ENCODE measurements around the gene HIP1. TPM values are rescaled to one million over a fixed set of nuclear protein-coding genes. Genes with fewer than 3 reads are reported as not detected.

The HIP1 gene
- total RNA-seq, 1 experiment from 2014 or later, result 10.7 TPM

GRCh38 chr7:75663302-75663907 lies 75.3 kb downstream of the HIP1 start:
- no peaks in the 10 kb centered on the region for H3K36me3 Mint-ChIP-seq (ENCODE audit: insufficient read depth, unreplicated experiment)
- CTCF ChIA-PET, result no interaction called here
- no peak for TF ChIP-seq CTCF (IDR thresholded peaks at IDR 0.05; ENCODE audit: unreplicated experiment)
- intact Hi-C loops (cut with micrococcal nuclease; ENCODE audit: unreplicated experiment), result no loop called here
- no peak overlapping the region for H3K27ac Mint-ChIP-seq (ENCODE audit: unreplicated experiment)
- no peaks in the 10 kb centered on the region for H3K27me3 Mint-ChIP-seq (ENCODE audit: unreplicated experiment)
- H3K9me3 Mint-ChIP-seq (ENCODE audit: low read depth, unreplicated experiment), result no peaks in the 10 kb centered on the region
- BruUV-seq (replicated peaks), result no TSS peak
- no peaks in the 10 kb centered on the region for H3K4me1 Mint-ChIP-seq (ENCODE audit: low read depth, unreplicated experiment)
- no peak for DNase-seq
- H3K4me3 Mint-ChIP-seq (ENCODE audit: low read depth, unreplicated experiment), result no peak overlapping the region

- no peak for DNase-seq
- TF ChIP-seq CTCF (IDR thresholded peaks at IDR 0.05; ENCODE audit: unreplicated experiment), result no peak
- CTCF ChIA-PET, result no interaction called here
- Mint-ChIP-seq H3K9me3 (ENCODE audit: low read depth, unreplicated experiment) (no peaks in the 10 kb centered on the region), H3K4me3 (ENCODE audit: low read depth, unreplicated experiment) (no peak overlapping the region), H3K27ac (ENCODE audit: unreplicated experiment) (no peak overlapping the region), H3K27me3 (ENCODE audit: unreplicated experiment) (no peaks in the 10 kb centered on the region), H3K4me1 (ENCODE audit: low read depth, unreplicated experiment) (no peaks in the 10 kb centered on the region), H3K36me3 (ENCODE audit: insufficient read depth, unreplicated experiment) (no peaks in the 10 kb centered on the region)
- BruUV-seq (replicated peaks), result no TSS peak
- intact Hi-C loops (cut with micrococcal nuclease; ENCODE audit: unreplicated experiment), result no loop called here
Measured at GRCh38 chr7:75662579-75663301, 76.0 kb downstream of the HIP1 start.

GRCh38 chr7:75660566-75661215 lies 78.0 kb downstream of the HIP1 start:
- BruUV-seq (replicated peaks), result no TSS peak
- no peak for TF ChIP-seq CTCF (IDR thresholded peaks at IDR 0.05; ENCODE audit: unreplicated experiment)
- no peaks in the 10 kb centered on the region for H3K36me3 Mint-ChIP-seq (ENCODE audit: insufficient read depth, unreplicated experiment)
- no peak overlapping the region for H3K4me3 Mint-ChIP-seq (ENCODE audit: low read depth, unreplicated experiment)
- no peak overlapping the region for H3K27ac Mint-ChIP-seq (ENCODE audit: unreplicated experiment)
- intact Hi-C loops (cut with micrococcal nuclease; ENCODE audit: unreplicated experiment), result no loop called here
- CTCF ChIA-PET, result no interaction called here
- no peaks in the 10 kb centered on the region for H3K27me3 Mint-ChIP-seq (ENCODE audit: unreplicated experiment)
- DNase-seq, result no peak
- no peaks in the 10 kb centered on the region for H3K4me1 Mint-ChIP-seq (ENCODE audit: low read depth, unreplicated experiment)
- no peaks in the 10 kb centered on the region for H3K9me3 Mint-ChIP-seq (ENCODE audit: low read depth, unreplicated experiment)

GRCh38 chr7:75658802-75659201 lies 79.9 kb downstream of the HIP1 start:
- H3K27ac Mint-ChIP-seq (ENCODE audit: unreplicated experiment), result no peak overlapping the region
- intact Hi-C loops (cut with micrococcal nuclease; ENCODE audit: unreplicated experiment), result no loop called here
- no peaks in the 10 kb centered on the region for H3K36me3 Mint-ChIP-seq (ENCODE audit: insufficient read depth, unreplicated experiment)
- H3K27me3 Mint-ChIP-seq (ENCODE audit: unreplicated experiment), result no peaks in the 10 kb centered on the region
- H3K4me3 Mint-ChIP-seq (ENCODE audit: low read depth, unreplicated experiment), result no peak overlapping the region
- no peak for TF ChIP-seq CTCF (IDR thresholded peaks at IDR 0.05; ENCODE audit: unreplicated experiment)
- BruUV-seq (replicated peaks), result no TSS peak
- CTCF ChIA-PET, result no interaction called here
- H3K4me1 Mint-ChIP-seq (ENCODE audit: low read depth, unreplicated experiment), result no peaks in the 10 kb centered on the region
- no peak for DNase-seq
- H3K9me3 Mint-ChIP-seq (ENCODE audit: low read depth, unreplicated experiment), result no peaks in the 10 kb centered on the region
